Liver (tissue), 9 donors: ENCODE results near the gene CTTN. TPM values are rescaled to one million over a fixed set of nuclear protein-coding genes. Genes with fewer than 3 reads are reported as not detected.

Source experiments
- DNase-seq: peaks from one replicate; pipeline ENCODE4 v3.0.0-alpha.2; 2017; ENCODE audit warnings: low spot score
- H3K27ac ChIP-seq, 2 donors: one replicate each; pipeline ENCODE4 v1.7.0; 2013; ENCODE audit warnings: inconsistent platforms in 2 of 2, low read length in 2 of 2, control low read depth in 1 of 2, low read depth in 1 of 2, mild to moderate bottlenecking in 1 of 2
- H3K27me3 ChIP-seq, 4 donors: one replicate each; pipeline versions ENCODE4 v1.6.1 to v1.7.0; 2013; ENCODE audit warnings: low read length in 3 of 4, inconsistent platforms in 1 of 4, mild to moderate bottlenecking in 1 of 4, moderate library complexity in 1 of 4; ENCODE audit not compliant: control insufficient read depth in 4 of 4, insufficient read depth in 4 of 4
- H3K36me3 ChIP-seq, 4 donors: one replicate each; pipeline versions ENCODE4 v1.6.1 to v1.7.0; 2013; ENCODE audit warnings: low read length in 3 of 4, mild to moderate bottlenecking in 3 of 4, low read depth in 1 of 4, moderate library complexity in 1 of 4; ENCODE audit not compliant: control insufficient read depth in 4 of 4, insufficient read depth in 3 of 4
- H3K4me1 ChIP-seq, 4 donors: one replicate each; pipeline versions ENCODE4 v1.6.1 to v1.7.0; 2013; ENCODE audit warnings: low read length in 3 of 4, mild to moderate bottlenecking in 3 of 4, moderate library complexity in 1 of 4; ENCODE audit not compliant: control insufficient read depth in 4 of 4, insufficient read depth in 4 of 4
- H3K4me3 ChIP-seq, 3 donors: one replicate each; pipeline versions ENCODE4 v1.6.1 to v1.7.0; 2013; ENCODE audit warnings: low read length in 3 of 3, control low read depth in 1 of 3, low read depth in 1 of 3, mild to moderate bottlenecking in 1 of 3
- H3K9ac ChIP-seq, 2 donors: one replicate each; pipeline ENCODE4 v1.7.0; 2013; ENCODE audit warnings: low read length in 2 of 2, mild to moderate bottlenecking in 2 of 2, moderate library complexity in 2 of 2, control low read depth in 1 of 2, low read depth in 1 of 2
- H3K9me3 ChIP-seq, 4 donors: one replicate each; pipeline versions ENCODE4 v1.6.1 to v1.7.0; 2013; ENCODE audit warnings: low read length in 3 of 4; ENCODE audit not compliant: control insufficient read depth in 4 of 4
- CTCF ChIP-seq: fragments of 150-350 bp; IDR thresholded peaks from 2 replicates; pipeline ENCODE4 v1.5.1; 2017; ENCODE audit warnings: improper control_type of control experiment, low read depth, low read length; ENCODE audit not compliant: missing input control
- EGR1 ChIP-seq, 2 donors: IDR thresholded peaks; 2 replicates each; pipeline ENCODE4 v1.6.1; 2016 to 2018; ENCODE audit warnings: antibody characterized with exemption in 2 of 2, low read depth in 2 of 2
- FOXA2 ChIP-seq: IDR thresholded peaks from 2 replicates; pipeline ENCODE4 v1.6.1; 2016; ENCODE audit warnings: antibody characterized with exemption
- GABPA ChIP-seq, 2 donors: IDR thresholded peaks in 1 of 2; conservative IDR thresholded peaks in 1 of 2; 2 replicates each; pipeline ENCODE4 v1.6.1; 2016; ENCODE audit warnings: antibody characterized with exemption in 2 of 2, mild to moderate bottlenecking in 1 of 2, moderate library complexity in 1 of 2
- HNF4A ChIP-seq, 2 donors: conservative IDR thresholded peaks; 2 replicates each; pipeline ENCODE4 v1.6.1; 2016; ENCODE audit warnings: antibody characterized with exemption in 2 of 2, mild to moderate bottlenecking in 2 of 2
- JUND ChIP-seq, 2 donors: IDR thresholded peaks; 2 replicates each; pipeline ENCODE4 v1.6.1; 2016; ENCODE audit warnings: antibody characterized with exemption in 2 of 2
- MAX ChIP-seq: IDR thresholded peaks from 2 replicates; pipeline ENCODE4 v1.6.1; 2016; ENCODE audit warnings: antibody characterized with exemption
- NR2F2 ChIP-seq: IDR thresholded peaks from 2 replicates; pipeline ENCODE4 v1.6.1; 2016; ENCODE audit warnings: antibody characterized with exemption
- RAD21 ChIP-seq, 2 donors: IDR thresholded peaks; 2 replicates each; pipeline ENCODE4 v1.6.1; 2016; ENCODE audit warnings: antibody characterized with exemption in 2 of 2, mild to moderate bottlenecking in 2 of 2
- RXRA ChIP-seq, 2 donors: IDR thresholded peaks; 2 replicates each; pipeline ENCODE4 v1.6.1; 2017 to 2018; ENCODE audit warnings: antibody characterized with exemption in 2 of 2, mild to moderate bottlenecking in 1 of 2
- SP1 ChIP-seq: IDR thresholded peaks from 2 replicates; pipeline ENCODE4 v1.6.1; 2018; ENCODE audit warnings: antibody characterized with exemption, mild to moderate bottlenecking
- TAF1 ChIP-seq: conservative IDR thresholded peaks from 2 replicates; pipeline ENCODE4 v1.6.1; 2016; ENCODE audit warnings: antibody characterized with exemption, mild to moderate bottlenecking
- YY1 ChIP-seq: IDR thresholded peaks from 2 replicates; pipeline ENCODE4 v1.6.1; 2016; ENCODE audit warnings: antibody characterized with exemption, mild to moderate bottlenecking
- ZBTB33 ChIP-seq: IDR thresholded peaks from 2 replicates; pipeline ENCODE4 v1.6.1; 2016; ENCODE audit warnings: antibody characterized with exemption
- WGBS: extraction: QIAGEN DNeasy Blood & Tissue Kit; methylation state at CpG from one replicate; pipeline ENCODE4 v1.1.7; 2013; 5-methylcytosine and 5-hydroxymethylcytosine counted together
- polyA plus RNA-seq, 2 donors: library from polyadenylated mRNA; stranded (reverse) in 1 of 2; unstranded in 1 of 2; fragments of 200-250 nt in 1 of 2; fragments of >200 nt in 1 of 2; fragmentation: Nextera tagmentation in 1 of 2; extraction: Ambion mirVana in 1 of 2; gene quantifications; one replicate each; pipeline versions ENCODE4 v1.2.1 to v1.2.3, GENCODE V29; 2013 to 2015
- total RNA-seq, 2 donors: library from RNA; depleted of rRNA; stranded (reverse); fragments of >200 nt; gene quantifications; one replicate each; pipeline ENCODE4 v1.2.3, GENCODE V29; 2014
- TF ChIP-seq, protein P1 (sequence below): IDR thresholded peaks from 2 replicates; pipeline ENCODE4 v1.6.1; 2016; ENCODE audit warnings: antibody characterized with exemption
- TF ChIP-seq, protein P2 (sequence below): IDR thresholded peaks from 2 replicates; pipeline ENCODE4 v1.6.1; 2016; ENCODE audit warnings: antibody characterized with exemption, mild to moderate bottlenecking
- donor health status: healthy.
- donor health status: healthy.
- donor health status: healthy.
- donor health status: healthy.
- donor health status: healthy.

CTTN gene
- total and polyA plus RNA-seq, 4 donors, result 38.7 to 136 (median 45.4) TPM

- 87% methylated on average over 2 of the region's 2 CpGs for WGBS
- no peak overlapping the region for H3K27ac ChIP-seq
- H3K4me3 ChIP-seq, result no peak overlapping the region
- no peak for DNase-seq
- no peak overlapping the region for H3K9ac ChIP-seq
- TF ChIP-seq NR2F2 (no peak), EGR1 (IDR thresholded peaks at IDR 0.05; ENCODE audit: low read depth in 2 of 2) (no peak), FOXA2 (no peak), CTCF (no peak), ZBTB33 (no peak)
- TF ChIP-seq, protein P1, sequence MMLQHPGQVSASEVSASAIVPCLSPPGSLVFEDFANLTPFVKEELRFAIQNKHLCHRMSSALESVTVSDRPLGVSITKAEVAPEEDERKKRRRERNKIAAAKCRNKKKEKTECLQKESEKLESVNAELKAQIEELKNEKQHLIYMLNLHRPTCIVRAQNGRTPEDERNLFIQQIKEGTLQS, result no peak
- peaks cover 7 to 56% (median 44%) of the 10 kb centered on the region in 4 donors for H3K36me3 ChIP-seq
- no peaks in the 10 kb centered on the region for H3K9me3 ChIP-seq
- no peaks in the 10 kb centered on the region for H3K27me3 ChIP-seq
- no peaks in the 10 kb centered on the region for H3K4me1 ChIP-seq
Observed at GRCh38 chr11:70364178-70364577, 34.2 kb upstream of the CTTN start.

DNA sequence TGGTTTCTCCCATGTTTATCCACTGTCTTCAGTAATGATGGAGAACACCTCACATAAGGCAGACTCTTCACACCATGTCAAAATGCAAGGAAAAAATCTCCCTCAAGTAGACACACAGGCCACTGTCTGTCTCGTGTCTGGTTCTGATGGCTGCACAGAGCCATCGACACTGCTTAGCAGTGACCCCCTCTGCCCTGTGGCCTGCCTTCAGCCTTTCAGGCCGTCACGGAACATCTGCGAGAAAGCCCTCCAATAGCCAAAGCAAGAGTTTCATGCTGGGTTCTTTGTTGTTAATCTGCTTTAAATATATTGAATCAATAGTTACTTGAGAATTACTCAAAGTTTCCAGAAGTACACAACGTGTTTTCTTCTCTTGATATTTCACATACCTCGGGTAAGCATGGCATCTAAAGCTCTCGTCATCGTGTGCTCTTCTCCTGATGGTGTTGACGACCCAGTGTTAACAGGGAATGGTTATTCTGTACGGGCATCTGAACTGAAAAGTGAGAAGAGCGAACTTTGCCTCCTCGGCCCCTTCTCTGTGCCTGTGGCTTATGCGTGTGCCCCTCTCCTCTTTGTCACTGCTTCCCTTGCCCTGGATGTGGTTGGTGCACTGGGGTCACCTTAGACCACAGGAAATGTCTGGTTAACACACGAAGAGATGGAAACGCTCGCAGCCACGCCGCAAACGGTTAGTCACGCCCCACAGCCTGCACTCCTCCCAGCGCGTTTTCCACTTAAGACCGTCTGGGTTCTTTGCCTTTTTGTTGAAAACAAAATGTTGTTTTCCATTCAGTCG is 33.4 kb upstream of the CTTN start:
- 80% methylated on average over 25 of the region's 25 CpGs for WGBS

More for the DNA sequence above, 33.4 kb upstream of the CTTN start:
- no peak overlapping the region for H3K27ac ChIP-seq
- H3K36me3 ChIP-seq, result peaks cover 7 to 49% (median 38%) of the 10 kb centered on the region in 4 donors
- no peak for TF ChIP-seq TAF1
- no peak for TF ChIP-seq FOXA2
- no peak for TF ChIP-seq CTCF
- no peak for TF ChIP-seq RXRA (IDR thresholded peaks at IDR 0.05)
- no peak for TF ChIP-seq GABPA (IDR thresholded peaks at IDR 0.05 in 1 of 2, conservative IDR thresholded peaks at IDR 0.05 in 1 of 2)
- TF ChIP-seq, protein P1, result no peak
- no peak for TF ChIP-seq JUND (IDR thresholded peaks at IDR 0.05)
- TF ChIP-seq YY1, result no peak
- TF ChIP-seq, protein P2, sequence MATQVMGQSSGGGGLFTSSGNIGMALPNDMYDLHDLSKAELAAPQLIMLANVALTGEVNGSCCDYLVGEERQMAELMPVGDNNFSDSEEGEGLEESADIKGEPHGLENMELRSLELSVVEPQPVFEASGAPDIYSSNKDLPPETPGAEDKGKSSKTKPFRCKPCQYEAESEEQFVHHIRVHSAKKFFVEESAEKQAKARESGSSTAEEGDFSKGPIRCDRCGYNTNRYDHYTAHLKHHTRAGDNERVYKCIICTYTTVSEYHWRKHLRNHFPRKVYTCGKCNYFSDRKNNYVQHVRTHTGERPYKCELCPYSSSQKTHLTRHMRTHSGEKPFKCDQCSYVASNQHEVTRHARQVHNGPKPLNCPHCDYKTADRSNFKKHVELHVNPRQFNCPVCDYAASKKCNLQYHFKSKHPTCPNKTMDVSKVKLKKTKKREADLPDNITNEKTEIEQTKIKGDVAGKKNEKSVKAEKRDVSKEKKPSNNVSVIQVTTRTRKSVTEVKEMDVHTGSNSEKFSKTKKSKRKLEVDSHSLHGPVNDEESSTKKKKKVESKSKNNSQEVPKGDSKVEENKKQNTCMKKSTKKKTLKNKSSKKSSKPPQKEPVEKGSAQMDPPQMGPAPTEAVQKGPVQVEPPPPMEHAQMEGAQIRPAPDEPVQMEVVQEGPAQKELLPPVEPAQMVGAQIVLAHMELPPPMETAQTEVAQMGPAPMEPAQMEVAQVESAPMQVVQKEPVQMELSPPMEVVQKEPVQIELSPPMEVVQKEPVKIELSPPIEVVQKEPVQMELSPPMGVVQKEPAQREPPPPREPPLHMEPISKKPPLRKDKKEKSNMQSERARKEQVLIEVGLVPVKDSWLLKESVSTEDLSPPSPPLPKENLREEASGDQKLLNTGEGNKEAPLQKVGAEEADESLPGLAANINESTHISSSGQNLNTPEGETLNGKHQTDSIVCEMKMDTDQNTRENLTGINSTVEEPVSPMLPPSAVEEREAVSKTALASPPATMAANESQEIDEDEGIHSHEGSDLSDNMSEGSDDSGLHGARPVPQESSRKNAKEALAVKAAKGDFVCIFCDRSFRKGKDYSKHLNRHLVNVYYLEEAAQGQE, result no peak
- TF ChIP-seq EGR1 (IDR thresholded peaks at IDR 0.05; ENCODE audit: low read depth in 2 of 2), result no peak
- TF ChIP-seq NR2F2, result no peak
- no peak for TF ChIP-seq MAX
- no peak for TF ChIP-seq SP1
- TF ChIP-seq HNF4A (conservative IDR thresholded peaks at IDR 0.05), result no peak
- TF ChIP-seq RAD21 (IDR thresholded peaks at IDR 0.05), result no peak
- no peak for TF ChIP-seq ZBTB33
- H3K27me3 ChIP-seq, result no peaks in the 10 kb centered on the region
- H3K4me3 ChIP-seq, result no peak overlapping the region
- H3K9ac ChIP-seq, result no peak overlapping the region
- no peaks in the 10 kb centered on the region for H3K4me1 ChIP-seq
- H3K9me3 ChIP-seq, result no peaks in the 10 kb centered on the region
- DNase-seq, result no peak
